Activated CD4-positive, alpha-beta T cell treated with anti-CD3 and anti-CD28 coated beads, Interleukin-2, amount 50 U/mL, for 1 hour (primary cell): ENCODE measurements around the gene ZFP42.
"Not testable (repeated sequence)": the region's sequence is repeated elsewhere in the genome, so short reads cannot be mapped to it uniquely, and the experiment has no call there.

Experiments
- DNase-seq: peaks from one replicate; pipeline ENCODE4 v3.0.0-alpha.2; 2020

The ZFP42 gene

DNA sequence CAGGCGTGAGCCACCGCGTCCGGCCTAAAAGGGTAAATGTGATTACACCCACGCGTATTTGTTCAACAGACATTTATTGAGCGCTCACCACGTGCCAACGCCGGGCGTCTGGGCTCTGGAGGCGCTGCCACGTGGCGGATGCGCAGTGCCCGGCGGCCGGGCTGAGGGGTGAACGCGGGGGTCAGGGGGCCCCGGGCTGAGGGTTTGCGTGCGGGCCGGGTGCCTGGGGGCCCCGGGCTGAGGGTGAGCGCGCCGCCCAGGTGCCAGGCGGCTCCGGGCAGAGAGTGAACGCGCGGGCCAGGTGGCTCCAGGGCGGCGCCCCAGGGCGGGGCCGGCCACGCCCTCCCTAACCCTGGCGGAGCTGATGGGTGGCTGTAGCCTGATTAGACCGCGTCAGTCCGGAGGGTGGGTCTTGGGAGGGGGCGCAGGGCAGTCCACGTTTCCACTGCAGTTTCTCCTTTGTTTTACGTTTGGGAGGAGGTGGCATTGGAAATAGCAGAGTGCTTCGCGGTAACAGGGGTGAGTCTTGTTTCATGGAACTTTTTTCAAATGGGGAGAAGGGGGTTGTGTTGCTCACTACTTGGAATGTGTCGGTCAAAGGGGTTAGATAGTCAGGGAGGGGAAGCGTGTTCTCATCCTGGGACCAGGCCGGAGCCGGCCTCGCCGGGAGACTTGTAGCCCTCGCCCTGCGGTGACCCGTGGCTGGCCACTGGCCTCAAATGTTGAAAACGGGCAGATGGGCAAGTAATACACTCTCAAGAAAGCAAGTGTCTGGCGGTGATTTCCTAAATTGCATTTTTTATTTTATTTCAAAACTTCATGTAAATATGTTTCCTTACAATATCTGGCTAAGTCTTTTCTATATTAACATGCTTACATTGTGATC, at the start of gene ZFP42:
Gene ZFP42 (plus strand): TSS at position 450 of the 886 bp plus-strand sequence. CDS start 7,037 bp downstream, outside the sequence.
- DNase-seq = no peak

DNA sequence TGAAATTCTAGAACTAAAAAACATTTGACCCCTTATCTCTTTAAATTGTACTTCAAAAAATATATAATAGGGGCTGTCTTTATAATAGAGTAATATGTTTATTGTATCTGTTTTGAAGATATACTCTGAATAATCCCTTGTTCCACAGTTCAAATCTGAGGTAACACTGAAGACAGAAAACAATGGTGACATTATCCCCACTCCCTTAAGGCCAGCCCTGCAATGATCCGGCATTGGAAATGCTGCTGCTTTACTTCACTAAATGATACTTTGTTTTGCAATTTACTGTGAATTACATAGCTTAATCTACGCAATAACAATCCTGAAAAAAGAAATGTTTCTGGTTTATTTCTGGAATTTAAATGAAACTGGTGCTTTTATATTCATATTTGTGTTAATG, 34.4 kb upstream of the ZFP42 start:
- no peak for DNase-seq

DNA sequence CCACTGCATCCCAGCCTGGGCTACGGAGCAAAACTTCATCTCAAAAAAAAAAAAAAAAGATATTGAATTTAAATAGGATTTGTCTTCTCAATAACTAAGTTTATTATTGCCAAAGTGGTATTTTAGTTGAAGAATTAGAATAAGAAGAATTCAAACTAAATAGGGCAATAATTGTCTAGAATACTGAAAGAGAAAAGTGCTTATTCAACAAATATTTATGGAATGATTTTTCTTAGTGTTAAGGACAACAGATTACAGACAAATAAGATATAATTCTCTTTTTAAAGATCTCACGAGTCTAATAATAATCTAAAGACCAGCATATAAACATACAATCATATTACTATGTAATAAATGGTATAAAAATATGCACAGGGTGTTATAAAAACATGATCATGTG, 33.6 kb upstream of the ZFP42 start:
- no peak for DNase-seq

DNA sequence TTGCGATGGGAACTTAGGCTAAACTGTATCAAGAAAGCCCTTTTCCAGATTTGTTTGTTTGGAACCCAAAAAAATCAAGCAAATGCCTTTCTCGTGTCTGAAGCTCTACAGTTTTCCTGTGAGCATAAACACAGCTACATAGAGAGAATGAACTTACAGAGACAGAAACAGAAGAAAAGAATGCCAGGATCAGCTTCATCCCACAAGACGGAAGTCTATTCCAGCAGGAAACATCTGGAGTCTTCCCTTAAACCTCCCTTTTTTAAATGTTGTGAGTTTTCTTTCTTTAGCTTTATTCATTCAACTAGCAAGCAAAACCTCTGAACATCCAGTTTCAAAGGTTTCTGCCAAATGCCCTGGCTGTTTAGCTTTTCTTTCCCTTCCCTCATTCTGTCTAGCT, 32.6 kb upstream of the ZFP42 start:
- no peak for DNase-seq

DNA sequence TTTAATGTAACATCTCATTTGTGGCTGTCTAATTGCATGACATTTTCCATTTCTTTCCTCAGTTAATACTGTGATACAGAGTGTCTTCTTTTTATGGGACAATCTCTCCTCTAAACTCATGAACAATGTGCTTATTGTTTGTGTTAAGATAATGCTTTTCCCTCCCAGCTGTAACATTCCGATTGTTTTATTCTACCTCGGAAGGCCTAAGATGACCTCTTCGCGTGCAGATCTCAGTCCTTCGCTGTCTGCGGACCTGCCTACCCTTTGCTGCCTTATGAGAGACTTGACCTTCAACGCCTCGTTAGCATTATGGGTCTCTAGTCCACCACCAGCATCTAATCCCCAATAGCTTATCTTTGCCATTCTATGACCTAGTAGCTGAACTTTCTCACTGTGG, 29.8 kb upstream of the ZFP42 start:
- no peak for DNase-seq

DNA sequence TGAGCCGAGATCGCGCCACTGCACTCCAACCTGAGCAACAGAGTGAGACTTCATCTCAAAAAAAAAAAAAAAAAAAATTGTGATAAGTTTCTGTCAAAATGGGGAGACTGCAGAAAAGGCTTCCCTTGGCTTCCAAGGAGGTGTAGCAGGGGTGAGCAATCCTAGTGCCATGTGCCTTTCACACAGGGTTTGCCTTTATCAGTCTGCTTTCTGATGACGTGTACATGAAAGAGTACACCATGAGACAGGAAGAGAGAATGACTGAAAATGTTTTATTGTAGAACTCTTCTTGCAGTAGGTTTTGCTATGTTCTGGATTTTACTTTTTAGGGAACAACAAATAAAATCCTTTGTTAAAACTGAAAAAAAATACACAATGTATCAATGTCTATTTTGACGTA, 23.4 kb upstream of the ZFP42 start:
- no peak for DNase-seq

DNA sequence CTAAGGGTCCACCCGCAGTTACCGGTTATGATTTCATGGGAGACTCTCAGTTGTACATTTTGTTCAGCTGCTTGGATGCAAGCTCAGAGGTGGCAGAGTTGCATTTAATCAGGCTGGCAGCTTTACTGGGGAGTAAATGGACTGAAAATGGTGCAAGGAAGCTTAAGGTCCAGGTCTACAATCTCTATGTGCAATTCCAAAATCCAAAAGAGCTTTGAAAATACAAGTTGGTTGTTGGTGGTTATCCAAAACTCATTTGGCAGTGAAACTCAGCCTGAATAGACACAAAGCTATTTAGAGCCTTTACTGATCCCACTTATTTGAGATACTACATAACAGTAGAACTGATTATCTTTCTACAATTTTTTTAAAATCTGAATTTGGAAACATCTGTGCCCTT, 11.8 kb upstream of the ZFP42 start:
- DNase-seq = no peak

DNA sequence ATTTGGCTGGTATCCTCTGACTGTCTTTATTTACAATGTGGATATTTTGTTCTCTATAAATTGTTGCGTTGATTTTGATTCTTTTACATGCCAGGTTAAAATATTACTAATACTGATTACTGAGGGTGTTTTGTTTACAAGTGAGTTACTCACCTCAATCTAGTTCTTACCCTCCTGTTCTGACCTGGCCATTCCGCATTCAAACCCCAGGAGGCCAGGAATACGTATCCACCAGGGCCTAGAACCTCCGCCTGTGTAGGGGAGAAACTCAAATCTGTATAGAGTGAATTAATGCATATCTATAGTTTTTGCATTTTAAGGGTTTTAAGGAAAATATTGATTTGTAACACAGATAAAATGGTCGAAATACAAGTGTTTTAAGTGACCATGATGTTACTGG, 2.6 kb upstream of the ZFP42 start:
- no peak for DNase-seq

DNA sequence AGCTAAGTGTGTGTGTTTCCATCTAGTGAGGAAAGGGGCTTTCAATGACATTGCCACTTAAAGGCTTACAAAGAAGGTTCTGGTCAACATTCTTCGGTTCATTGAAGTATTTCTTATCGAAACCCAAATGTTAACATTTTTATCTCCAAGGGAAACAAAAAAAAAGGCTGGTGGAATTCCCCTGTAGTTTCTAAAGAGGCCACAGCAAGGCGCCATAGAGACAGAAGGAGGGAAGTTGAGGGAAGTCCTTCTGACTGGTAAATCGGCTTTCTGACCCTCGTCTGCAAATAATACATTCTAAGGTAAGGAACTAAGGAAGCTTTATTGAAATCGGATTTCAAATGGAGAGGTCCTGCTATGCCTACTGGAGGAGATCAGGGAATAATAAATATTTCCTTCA, 1.7 kb upstream of the ZFP42 start:
- no peak for DNase-seq

DNA sequence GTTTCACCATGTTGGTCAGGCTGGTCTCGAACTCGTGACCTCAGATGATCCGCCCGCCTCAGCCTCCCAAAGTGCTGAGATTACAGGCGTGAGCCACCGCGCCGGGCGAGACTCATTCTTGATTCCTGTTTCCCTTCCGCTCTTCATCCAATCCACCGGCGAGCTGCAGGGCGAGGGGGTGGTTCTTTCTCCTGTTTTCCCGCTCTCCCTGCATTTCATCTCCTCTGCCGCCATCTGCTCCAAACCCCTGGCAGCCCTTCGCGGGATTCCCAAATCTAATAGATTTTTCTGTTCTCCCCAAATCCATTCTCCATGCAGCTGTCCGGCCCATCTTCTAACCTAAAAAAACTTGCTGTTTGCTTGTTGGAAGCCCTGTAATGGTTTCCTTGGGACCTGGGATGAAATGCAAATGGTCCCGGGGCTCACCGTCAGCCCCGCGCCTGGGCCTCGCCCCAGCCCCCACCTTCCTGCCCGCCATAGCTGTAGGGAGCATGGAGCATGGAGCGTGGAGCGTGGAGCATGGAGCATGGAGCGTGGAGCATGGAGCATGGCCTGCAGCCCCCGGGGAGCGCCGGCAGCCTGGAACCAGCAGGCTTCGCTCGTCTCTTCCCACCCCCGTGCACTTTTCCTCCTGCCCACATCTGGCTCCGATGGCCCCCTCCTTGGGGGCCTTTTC, 1.1 kb downstream of the ZFP42 start:
- no peak for DNase-seq

DNA sequence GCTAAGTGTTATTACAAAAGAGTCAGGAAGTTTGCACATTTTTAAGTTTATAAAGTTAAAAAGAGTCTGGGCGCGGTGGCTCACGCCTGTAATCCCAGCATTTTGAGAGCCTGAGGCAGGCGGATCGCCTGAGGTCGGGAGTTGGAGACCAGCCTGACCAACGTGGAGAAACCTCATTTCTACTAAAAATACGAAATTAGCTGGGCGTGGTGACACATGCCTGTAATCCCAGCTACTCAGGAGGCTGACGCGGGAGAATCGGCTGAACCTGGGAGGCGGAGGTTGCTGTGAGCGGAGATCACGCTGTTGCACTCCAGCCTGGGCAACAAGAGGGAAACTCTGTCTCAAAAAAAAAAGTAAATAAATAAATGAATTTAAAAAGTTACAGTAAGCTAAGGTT, 2.4 kb downstream of the ZFP42 start:
- not testable (repeated sequence) for DNase-seq

DNA sequence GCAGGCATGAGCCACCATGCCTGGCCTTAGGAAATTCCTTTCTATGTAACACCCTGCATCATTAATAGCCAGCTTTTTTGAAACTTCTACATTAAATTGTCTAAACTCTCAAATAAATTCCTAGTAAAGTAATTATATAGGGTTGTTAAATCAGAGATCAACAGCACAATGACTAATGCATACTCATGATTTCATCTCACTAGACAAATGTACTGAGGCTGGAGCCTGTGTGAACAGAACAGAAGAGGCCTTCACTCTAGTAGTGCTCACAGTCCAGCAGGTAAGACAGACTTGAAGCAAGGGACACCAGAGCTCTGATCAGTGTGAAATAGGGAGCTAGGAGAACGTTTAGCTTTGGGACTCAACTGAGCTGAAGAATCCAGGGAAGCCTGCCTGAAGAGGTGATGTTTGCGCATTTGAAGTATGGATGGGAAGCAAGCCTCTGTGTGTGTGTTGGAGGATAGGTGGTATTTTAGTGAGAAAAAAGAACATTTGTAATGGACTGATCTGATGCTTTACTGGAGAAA, 3.9 kb downstream of the ZFP42 start:
- DNase-seq = no peak

DNA sequence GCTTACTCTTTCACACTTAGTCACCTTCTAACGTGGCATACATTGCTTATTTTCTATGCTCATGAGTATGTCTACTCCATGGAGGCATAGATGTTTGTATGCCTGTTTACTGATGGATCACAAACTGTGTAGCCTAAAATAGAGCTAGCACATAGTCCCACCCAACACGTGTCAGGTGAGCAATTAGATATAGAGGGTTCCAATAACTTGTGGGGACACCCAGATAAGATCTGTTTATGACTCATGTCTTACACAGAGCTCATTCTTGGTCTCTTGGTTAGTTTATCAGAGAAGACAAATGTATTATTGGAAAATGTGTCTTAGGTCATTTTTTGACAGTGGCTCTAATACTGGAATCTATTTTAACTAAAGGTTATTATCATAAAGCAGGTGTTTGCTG, 6.8 kb downstream of the ZFP42 start:
- no peak for DNase-seq

DNA sequence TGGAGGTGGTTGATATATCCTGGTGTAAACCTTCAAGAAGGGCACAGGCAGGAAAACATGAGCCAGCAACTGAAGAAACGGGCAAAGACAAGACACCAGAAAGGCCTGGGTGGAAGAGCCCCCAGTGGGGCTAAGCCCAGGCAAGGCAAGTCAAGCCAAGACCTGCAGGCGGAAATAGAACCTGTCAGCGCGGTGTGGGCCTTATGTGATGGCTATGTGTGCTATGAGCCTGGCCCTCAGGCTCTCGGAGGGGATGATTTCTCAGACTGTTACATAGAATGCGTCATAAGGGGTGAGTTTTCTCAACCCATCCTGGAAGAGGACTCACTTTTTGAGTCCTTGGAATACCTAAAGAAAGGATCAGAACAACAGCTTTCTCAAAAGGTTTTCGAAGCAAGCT, 7.2 kb downstream of the ZFP42 start:
- no peak for DNase-seq

DNA sequence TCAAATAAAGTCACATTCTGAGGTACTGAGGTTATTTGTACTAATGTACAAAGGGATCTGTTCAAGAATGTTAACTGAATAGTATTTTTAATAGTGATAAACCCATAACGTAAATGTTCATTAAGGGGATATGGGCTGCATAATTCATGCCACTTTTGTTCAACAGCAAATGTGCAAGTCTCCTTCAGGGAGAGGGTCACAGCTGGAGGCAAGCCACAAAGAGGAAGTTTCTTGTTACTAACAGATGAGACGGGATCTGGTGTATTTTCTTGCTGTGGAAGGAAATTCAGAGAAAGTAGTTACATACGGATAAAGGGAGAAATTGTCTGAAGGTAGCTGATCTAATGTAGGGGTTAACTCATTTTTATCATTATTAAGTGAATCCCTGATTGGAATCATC, 10.0 kb downstream of the ZFP42 start:
- no peak for DNase-seq

DNA sequence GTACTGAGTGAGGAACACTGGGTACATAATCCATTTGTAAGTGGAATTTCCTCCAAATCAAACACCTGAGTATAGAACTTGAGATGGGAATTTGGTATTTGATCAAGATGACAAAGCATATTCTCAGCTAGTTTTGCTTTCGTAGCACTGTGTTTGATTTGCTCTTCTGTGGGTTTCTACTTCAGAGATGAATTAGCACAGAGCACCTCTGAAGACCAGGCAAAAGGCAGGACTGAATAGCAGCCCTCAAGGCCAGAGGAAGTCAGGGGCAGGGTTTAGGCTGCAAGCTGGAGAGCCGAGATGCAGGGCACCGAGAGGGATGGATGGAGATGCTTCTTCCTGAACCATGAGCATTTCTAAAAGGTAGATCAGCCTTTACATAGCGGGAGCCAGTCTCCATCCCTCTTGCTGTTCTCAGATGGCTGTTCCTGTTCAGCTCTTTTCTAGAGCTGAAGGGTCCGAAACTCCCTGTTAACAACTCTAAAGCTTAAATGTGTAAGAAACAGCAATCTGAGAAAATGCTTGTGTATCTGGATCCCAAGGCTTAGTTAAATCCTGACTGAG, 10.8 kb downstream of the ZFP42 start:
- no peak for DNase-seq

DNA sequence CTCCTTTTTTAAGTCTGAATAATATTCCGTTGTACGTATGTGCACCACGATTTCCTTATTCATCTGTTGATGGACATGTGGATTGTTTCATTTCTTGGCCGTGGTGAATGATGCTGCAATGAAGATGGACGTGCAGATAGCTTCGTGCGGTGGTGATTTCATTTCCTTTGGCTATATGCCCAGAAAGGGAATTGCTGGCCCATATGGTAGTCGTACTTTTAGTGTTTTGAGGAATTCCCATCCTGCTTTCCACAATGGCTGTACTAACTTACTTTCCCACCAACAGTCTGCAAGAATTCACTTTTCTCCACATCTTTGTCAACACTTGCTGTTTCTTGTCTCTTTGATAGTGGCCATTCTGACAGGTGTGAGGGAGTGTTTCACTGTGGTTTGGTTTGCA, 12.8 kb downstream of the ZFP42 start:
- DNase-seq = no peak

DNA sequence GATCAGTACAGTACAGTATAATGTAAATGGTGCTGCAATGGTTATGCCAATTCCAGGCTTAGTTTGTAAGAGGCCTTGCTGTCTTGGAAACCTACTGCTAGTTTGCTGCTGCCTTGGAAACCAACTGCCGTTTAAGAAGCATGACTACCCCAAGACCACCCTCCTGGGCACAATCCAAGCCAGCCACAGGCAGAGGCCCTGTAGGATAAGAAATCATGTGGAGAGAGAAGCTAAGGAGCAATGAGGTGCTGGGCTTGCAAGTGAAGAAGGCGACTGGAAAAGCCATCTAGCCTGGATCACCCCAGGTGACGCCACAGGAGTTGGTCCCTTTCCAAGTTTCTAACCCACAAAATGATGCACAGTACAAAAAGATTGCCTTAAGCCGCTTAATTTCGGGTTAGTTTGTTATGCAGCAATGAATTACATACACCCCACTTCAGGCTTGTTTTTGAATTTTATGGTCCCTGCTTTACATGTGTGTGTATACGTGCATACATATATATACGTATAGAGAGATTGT, 16.9 kb downstream of the ZFP42 start:
- no peak for DNase-seq

DNA sequence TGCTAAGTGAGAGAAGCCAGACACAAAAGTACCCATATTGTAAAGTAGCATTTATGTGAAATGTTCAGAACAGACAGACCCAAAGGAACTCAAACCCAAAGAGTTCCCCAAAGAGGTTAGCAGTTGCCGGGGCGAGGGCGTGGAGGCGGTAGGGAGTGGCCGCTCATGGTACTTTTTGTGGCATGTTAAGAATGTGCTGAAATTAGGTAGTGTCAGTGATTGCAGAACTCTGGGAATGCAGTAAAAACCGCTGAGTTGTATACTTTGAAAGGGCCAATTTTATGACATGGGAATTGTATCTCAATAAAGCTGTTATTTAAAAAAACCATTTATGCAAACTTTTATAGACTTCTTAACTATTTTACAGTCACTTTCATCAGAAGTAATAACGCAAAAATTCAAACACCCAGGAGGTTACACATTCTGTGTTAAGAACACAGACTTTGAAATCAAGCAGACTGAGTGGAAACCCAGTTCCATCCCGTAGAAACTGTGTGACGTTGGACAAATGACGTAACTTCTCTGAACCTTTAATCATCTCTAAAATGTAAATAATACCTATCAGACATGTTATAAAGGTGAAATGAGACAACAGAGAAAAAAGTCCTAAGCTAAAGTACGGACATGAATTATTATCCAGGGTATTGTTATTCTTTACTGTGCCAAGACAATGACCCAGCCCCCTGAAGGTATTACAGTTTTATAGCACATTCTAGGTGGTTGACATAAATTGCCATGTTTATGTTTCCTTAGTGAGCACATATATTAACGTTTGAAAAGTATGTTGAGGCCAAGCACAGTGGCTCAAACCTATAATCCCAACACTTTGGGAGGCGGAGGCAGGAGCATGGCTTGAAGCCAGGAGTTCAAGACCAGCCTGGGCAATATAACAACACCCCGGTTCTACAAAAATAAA, 19.7 kb downstream of the ZFP42 start:
- no peak for DNase-seq

DNA sequence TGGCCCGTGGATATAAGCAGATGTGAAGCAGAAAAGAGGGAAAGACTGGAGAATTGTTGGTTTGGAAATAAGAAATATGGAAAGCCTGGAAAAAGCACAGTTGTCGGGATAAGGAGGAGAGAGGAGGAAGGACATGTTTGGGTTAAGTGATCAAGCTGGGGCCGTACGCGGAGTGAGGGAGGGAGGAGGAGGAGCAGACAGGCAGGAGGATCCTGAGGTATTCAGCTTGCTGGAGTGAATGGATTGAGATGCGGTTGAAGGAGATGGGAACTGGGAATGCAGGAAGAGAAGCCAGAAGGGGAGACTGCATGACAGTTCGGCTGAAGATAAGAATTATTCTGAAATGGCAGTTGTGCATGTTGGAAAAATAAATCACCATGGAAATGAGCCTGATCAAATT, 21.2 kb downstream of the ZFP42 start:
- no peak for DNase-seq

DNA sequence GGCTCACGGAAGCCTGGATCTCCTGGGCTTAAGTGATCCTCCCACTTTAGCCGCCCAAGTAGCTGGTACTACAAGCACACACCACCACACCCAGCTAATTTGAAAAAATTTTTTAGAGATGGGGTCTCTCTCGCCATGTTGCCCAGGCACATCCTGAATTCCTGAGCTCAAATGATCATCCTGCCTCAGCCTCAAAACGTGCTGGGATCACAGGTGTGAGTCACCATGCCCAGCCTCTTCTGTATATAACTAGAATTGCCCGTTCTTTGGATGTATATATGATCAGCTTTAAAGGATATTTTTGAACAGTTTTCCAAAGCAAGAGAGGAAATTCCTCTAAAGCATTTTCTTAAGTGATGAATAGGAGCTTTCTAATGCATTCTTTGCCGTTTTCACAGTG, 22.7 kb downstream of the ZFP42 start:
- DNase-seq = no peak

DNA sequence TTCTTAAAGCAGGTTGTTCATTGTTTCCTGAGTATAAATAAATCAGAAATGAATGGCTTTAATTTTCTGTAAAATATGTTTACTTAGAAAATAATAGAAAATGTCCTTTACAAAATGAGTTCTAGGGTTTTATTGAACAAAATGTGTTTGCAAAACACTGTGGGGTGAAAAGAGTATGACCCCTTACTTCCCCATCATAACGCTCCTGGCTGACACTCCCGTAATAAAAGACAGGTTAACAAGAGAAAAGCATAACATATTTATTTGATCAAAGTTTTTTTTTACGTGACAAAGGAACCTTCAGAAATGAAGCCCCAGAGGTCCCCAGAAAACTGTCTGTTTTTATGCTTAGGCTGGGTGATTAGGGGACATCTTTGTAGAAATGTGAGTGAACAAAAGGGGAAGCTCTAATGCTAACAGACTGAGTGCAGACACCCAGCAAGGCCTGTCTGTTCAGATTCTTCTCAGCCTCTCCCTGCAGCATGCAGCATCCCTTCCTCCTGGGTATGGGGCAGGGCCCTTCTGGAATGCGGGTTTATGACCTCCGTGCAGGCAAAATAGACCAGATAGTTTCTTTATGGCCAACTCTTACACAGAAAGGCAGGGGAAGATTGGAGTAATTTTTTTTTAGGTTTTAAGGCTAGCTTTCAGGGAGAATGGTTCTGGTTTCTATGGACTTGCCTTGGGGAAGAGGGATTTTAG, 26.1 kb downstream of the ZFP42 start:
- no peak for DNase-seq
